Activated CD4-positive, CD25-positive, alpha-beta regulatory T cell treated with anti-CD3 and anti-CD28 coated beads, Interleukin-2, amount 50 U/mL, for 16 hours (primary cell): ENCODE results near the gene IBSP.

Experiments
- DNase-seq: peaks from one replicate; pipeline ENCODE4 v3.0.0-alpha.2; 2020; ENCODE audit warnings: low read depth, low spot score

The IBSP gene

GRCh38 chr4:87799301-87800113, at the start of gene IBSP:
Gene IBSP (plus strand): TSS chr4:87799554. CDS start chr4:87802362, 2,808 bp downstream.
- no peak for DNase-seq

DNA sequence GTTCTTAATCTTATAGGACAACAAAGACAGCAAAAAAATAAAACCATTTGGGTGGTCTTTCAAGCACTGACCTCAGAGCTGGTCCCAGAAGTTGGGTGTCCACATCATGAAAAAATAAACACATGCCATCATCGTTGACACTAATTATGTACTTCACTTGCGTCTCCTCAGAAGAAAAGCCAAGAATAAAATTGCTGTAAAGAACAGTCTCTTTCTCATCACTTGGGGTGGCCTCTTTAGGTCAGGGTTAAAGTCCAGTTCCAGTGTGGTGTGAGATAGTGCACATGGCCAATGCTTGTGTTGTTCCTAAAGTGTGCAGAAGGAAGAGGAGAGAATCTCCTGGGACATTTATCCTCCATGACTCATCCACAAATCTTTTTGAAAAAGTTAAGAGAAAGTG, 49.5 kb upstream of the IBSP start:
- DNase-seq, result no peak

GRCh38 chr4:87758270-87758669, 41.1 kb upstream of the IBSP start:
- no peak for DNase-seq

- no peak for DNase-seq
These were observed 37.0 kb upstream of the IBSP start for GRCh38 chr4:87762311-87762710.

- no peak for DNase-seq
These were observed 17.8 kb upstream of the IBSP start for GRCh38 chr4:87781569-87781968.

- DNase-seq, result no peak
These were observed 15.6 kb upstream of the IBSP start for GRCh38 chr4:87783781-87784180.

DNA sequence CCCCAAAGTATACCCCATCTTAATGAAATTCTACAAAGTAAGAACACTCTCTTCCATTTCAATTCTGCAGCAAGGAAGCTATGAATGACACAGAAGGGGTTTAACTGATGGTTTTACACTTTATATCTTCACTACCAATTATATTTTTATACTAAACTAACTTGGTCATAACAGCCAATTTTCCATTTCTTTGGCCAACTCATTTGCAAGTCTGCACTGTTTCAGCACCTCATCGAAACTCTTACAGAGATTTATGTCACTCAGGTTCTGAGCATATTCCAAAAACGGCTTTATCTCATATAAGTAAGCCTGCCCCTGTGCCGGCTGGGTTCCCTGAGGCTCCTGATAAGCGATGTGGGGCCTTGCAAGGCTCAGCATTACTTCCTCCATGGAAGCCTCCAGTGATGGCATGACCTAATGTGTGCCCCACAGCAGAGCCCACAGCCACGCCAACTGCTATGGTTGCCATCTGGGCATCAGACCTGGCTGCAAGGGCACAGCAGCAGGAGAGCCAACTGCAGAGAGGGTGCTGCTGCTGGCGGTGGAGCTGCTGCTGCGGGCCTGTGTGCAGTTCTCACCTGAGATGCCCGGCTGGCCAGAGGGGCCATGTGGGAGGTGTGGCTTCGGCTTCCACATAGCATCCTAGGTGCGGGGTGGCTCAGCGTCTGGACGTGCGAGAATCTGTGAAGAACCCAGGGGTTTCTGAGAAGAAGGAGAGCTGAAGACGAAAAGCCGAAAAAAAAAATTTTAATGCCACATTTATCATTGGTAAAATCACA, 13.4 kb upstream of the IBSP start:
- no peak for DNase-seq

DNA sequence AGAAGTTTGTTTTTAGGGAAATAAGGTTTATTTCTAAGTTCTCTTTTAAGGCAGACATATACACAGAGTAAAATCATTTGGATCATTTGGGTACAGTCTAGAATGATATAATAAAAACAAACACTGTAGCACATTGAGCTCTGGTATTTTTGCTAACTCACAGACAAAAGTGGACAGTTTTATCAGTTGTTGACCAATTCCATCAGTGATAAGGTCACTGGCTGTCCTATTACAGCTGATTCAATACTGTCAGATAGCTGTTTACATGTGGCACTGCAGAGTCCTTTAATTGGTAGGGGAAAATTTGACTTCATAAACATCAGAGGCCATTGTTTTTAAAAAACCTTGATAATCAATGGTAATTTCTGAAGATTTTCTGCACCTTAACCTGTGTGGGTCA, 3.5 kb downstream of the IBSP start:
- DNase-seq, result no peak

DNA sequence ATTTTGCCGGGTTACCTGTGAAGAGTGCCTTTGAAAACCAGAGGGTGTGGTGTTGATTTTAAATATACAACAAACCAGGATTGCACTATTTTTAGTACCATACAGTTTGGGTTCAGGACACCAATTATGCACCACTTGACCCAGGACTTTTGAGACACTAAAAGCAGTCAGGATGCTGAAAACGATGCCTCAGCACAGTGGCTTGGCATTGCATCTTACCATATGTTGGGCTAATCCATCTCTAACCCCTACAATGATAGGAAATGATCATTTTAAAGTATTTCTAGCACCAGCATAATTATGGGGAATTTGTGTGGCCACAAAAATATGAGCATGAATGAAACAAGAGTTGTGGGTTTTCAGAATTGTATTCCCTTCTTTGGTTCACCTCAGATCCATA, 4.1 kb downstream of the IBSP start:
- no peak for DNase-seq

DNA sequence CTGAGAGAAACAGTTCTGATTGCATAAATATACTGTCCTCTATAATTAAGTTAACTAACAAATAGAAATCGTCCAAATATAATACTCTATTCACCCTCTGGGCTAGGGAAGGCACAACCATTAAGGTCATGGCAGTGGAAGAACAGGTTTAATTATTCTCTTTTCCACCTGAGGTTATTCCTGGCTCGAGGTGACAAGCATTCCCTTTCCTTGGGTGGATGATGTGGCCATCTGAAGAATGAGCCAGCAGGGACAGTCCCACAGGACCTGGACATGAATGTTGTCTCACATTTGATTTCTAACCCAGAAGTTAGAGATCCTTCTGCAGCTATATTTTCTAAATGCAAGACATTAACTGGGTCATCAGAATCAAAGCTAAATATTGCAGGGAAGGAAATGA, 5.5 kb downstream of the IBSP start:
- DNase-seq, result no peak

DNA sequence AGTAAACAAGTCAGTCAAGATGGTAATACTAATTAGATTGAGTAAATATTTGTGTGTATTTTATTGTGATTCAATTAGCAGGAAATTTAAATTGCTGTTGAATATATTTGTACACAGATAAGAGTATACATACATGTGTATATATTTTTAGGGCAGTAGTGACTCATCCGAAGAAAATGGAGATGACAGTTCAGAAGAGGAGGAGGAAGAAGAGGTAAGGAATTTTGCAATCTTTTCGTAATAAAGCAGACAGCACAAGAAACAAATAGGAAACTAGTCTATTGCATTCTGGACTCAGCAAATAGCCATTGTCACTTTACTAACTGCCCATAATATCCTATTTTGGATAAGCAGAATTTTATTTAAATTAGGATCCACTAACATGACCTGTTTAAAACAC, 6.6 kb downstream of the IBSP start:
- no peak for DNase-seq

- no peak for DNase-seq
These were observed 7.2 kb downstream of the IBSP start for GRCh38 chr4:87806520-87806919.

DNA sequence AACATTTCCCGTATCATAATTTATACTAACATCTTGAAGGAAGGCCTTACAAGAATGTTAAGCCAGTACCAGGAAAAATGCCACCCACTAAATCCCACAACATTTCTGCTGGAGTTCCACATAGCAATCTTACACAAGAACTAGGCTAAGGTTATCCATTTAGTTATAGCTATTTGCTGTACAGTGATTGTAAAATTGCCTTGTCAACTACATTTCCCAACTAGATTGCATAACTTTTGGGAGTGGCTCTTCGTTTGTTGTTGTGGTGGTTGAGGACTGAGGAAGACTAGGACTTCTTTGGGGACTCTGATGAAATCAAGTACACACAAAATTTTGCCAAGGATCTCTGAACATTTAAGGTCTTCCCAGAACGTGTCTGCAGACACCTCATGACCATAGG, 8.0 kb downstream of the IBSP start:
- DNase-seq, result no peak

- DNase-seq, result no peak
These were observed 12.6 kb downstream of the IBSP start for GRCh38 chr4:87811977-87812376.

DNA sequence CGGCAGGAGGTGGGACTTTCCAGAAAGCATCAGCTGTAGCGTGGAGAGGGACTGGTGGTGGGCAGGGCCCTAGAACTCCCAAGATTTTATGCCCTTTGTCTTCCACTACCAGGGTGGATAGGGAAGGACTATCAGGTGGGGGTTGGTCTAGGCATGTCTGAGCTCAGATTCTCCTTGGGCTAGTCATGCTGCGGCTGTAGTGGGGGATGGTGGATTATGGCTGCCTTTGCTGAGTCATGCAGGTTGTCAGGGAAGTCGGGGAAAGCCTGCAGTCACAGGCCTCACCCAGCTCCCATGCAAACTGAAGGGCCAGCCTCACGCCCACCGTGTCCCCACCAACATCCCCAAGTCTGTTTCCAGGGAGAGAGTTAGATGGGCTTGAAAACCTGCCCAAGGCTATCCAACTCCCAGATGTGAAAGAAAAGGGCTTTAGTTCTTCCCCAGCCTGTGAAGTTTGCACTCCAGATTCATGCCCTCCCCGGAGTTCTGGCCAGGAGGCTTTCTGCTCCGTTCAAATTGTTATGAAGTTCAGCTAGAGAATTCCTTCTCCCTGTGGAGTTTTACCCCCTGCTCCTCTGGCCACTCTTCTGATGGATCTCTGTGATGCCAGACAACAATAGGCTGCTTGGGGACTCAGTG, 20.0 kb downstream of the IBSP start:
- no peak for DNase-seq

GRCh38 chr4:87823200-87823599, 23.8 kb downstream of the IBSP start:
- no peak for DNase-seq

GRCh38 chr4:87823724-87824123, 24.4 kb downstream of the IBSP start:
- DNase-seq, result no peak

GRCh38 chr4:87824352-87824751, 25.0 kb downstream of the IBSP start:
- no peak for DNase-seq

GRCh38 chr4:87832669-87833068, 33.3 kb downstream of the IBSP start, which contains the start of gene MEPE:
Gene MEPE (plus strand): TSS chr4:87832969. CDS start chr4:87834715, 1,746 bp downstream.
- DNase-seq, result no peak

- no peak for DNase-seq
These were observed 35.0 kb downstream of the IBSP start for GRCh38 chr4:87834401-87834800.

- DNase-seq, result no peak
These were observed 35.8 kb downstream of the IBSP start for GRCh38 chr4:87835197-87835596.

DNA sequence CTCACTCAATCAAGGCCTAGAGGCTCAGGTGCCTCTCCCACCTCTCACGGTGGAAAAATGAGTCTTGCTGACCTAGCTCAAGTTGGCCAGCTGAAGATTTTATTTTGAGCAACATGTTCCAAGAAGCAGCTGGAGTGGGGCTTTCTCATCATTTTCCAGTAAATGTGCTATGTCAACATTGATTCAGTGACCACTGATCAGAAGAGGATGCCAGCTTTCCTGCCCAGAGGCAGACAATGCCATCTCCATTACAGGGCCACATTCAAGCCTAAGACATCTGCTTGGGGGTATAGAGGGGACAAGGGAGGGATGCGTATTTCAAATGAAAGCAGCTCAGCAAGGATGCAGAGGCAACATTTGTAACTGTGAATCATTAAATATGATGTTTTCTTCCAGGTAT, 36.4 kb downstream of the IBSP start:
- DNase-seq, result no peak
